ENCODE data around the gene OPALIN.
A peak's percentile ranks its signal among the peaks of the same experiment; 100 is the strongest.

OPALIN gene

DNA sequence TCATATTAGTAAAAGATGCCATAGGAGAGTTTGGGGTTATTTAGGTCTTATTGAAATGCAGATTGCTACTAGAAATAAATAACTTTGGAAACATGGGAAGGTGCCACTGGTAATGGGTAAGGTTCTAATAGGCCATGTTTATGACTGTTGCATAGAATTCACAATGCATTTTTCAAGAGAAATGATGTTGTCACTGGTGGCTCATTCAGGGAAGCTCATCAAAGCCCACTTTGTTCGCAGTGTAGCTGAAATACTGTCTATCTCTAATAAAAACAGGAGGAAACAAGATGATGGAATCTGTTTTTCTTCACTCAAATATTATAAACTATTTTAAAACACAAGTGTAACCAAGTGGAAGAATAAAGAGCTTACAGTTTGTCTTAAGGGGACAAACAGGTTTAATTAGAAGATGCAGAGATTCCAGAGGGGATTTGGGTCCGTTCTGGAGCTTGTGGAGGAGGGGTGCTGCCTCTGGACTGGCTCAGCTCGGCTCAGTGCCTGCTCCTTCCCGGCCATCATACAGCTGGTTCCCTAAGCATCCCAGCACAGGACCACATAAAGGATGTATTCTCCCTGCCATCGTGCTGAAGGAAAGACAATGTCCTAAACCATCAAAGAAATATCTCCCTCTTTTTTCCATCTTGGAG, 20.4 kb downstream of the OPALIN start:
- TF ChIP-seq CTCF (conservative IDR thresholded peaks at IDR 0.05) = no peak

DNA sequence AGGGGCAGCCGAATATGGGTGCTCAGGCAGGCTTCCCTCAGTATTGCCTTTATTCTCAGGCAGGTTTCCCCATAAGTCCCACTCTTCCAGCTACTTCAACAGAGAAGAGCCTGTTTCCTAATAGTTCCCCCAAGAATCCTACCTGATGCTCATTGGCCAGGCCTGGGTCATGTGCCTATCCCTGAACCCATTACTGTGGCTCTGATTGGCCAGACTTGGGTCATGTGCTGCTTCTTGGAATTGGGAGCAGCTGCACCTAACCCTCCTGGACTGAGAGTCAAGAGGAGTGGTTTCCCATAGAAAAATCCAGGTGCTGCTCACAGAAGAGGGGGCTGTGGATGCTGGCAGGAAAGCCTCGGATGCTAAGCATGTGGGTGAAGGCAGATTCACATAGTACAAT, 21.7 kb downstream of the OPALIN start:
- H3K27ac ChIP-seq = no peak overlapping the region
- no peak for TF ChIP-seq CTCF (conservative IDR thresholded peaks at IDR 0.05)

More for the DNA sequence above, 20.4 kb downstream of the OPALIN start:
- H3K27ac ChIP-seq = no peak overlapping the region

- H3K27ac ChIP-seq = no peak overlapping the region
- TF ChIP-seq CTCF (conservative IDR thresholded peaks at IDR 0.05) = peak; percentile 91
Measured at GRCh38 chr10:96334616-96335526, 23.9 kb downstream of the OPALIN start.

GRCh38 chr10:96333101-96333500, 25.7 kb downstream of the OPALIN start:
- no peak overlapping the region for H3K27ac ChIP-seq
- no peak for TF ChIP-seq CTCF (conservative IDR thresholded peaks at IDR 0.05)

- H3K27ac ChIP-seq = no peak overlapping the region
- TF ChIP-seq CTCF (conservative IDR thresholded peaks at IDR 0.05) = no peak
Measured at GRCh38 chr10:96327462-96327861, 31.3 kb downstream of the OPALIN start.

GRCh38 chr10:96325719-96326373, 33.0 kb downstream of the OPALIN start:
- no peak for TF ChIP-seq CTCF (conservative IDR thresholded peaks at IDR 0.05)
- no peak overlapping the region for H3K27ac ChIP-seq

GRCh38 chr10:96324447-96324846, 34.4 kb downstream of the OPALIN start:
- no peak overlapping the region for H3K27ac ChIP-seq
- TF ChIP-seq CTCF (conservative IDR thresholded peaks at IDR 0.05) = no peak

Data from VCaP (cell line).